HK-2 (cell line): Measurements from ENCODE around the gene ACSS2.
A peak's percentile ranks its signal among the peaks of the same experiment; 100 is the strongest.

Experiments used
- DNase-seq: peaks from one replicate; pipeline ENCODE4 v3.0.0-alpha.2; 2018; ENCODE audit not compliant: unreplicated experiment

The ACSS2 gene, protein sequence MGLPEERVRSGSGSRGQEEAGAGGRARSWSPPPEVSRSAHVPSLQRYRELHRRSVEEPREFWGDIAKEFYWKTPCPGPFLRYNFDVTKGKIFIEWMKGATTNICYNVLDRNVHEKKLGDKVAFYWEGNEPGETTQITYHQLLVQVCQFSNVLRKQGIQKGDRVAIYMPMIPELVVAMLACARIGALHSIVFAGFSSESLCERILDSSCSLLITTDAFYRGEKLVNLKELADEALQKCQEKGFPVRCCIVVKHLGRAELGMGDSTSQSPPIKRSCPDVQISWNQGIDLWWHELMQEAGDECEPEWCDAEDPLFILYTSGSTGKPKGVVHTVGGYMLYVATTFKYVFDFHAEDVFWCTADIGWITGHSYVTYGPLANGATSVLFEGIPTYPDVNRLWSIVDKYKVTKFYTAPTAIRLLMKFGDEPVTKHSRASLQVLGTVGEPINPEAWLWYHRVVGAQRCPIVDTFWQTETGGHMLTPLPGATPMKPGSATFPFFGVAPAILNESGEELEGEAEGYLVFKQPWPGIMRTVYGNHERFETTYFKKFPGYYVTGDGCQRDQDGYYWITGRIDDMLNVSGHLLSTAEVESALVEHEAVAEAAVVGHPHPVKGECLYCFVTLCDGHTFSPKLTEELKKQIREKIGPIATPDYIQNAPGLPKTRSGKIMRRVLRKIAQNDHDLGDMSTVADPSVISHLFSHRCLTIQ

GRCh38 chr20:34876406-34877282 is at the start of gene ACSS2:
Gene ACSS2 (plus strand): TSS chr20:34876612. CDS start chr20:34876646, 34 bp downstream.
- peak; percentile 100 for DNase-seq

- no peak for DNase-seq
Observed at GRCh38 chr20:34829191-34829590, 47.2 kb upstream of the ACSS2 start.

GRCh38 chr20:34831936-34832335 is 44.5 kb upstream of the ACSS2 start:
- no peak for DNase-seq

- DNase-seq = peak; percentile 7
Observed at GRCh38 chr20:34834459-34834893, 41.9 kb upstream of the ACSS2 start.

DNA sequence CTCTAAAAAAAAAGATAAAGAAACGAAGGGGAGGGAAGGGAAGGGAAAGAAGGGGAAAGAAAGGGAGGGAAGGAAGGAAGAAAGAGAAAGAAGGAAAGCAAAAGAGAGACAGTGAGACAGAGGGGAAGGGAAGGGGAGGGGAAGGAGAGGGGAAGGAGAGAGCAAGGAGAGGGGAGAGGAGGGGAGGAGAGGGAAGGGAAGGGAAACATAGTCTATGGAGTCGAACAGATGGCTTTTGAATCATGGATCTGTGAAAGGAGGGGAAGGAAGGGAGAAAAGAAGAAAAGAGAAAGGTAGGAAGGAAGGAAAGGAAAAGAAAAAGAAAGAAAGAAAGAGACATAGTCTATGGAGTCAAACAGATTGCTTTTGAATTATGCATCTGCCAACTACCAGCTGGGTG is 34.3 kb upstream of the ACSS2 start:
- DNase-seq = no peak

DNA sequence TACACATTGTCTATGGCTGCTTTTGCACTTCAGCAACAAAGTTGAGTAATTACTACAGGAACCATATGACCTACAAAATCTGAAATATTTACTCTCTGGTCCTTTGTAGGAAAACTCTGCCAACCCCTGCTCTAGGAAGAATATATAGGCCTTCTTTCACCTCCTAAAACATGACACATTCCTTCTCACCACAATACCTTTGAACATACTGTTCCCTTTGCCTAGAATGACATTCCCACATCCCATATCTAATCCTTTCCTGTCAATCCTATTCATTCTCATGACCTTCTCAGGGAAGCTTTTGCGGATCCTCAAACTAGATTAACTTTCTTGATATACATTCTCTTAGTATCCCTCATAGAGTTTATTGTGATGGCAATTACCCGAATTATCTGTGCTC is 33.0 kb upstream of the ACSS2 start:
- DNase-seq = no peak

- DNase-seq = no peak
Observed at GRCh38 chr20:34848597-34848996, 27.8 kb upstream of the ACSS2 start.

- no peak for DNase-seq
Observed at GRCh38 chr20:34849778-34850177, 26.6 kb upstream of the ACSS2 start.

DNA sequence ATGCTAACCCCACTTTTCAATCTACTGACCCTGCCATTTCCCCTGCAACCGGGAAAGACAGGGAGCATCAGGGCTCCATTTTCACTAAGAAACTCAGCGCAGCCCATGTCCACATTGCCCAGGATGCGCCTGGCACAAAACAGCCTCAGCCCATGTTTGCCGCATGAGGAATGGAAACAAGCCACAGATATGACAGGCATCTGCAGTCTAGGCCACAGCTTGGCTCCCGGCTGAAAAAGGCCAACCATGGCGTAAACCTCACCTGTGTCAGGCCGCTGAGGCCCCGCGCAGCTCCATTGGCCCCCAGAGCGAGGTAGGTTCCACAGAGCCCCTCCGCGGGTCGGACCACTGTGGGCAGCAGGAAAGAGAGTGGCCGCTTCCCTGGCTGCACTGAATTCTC is 25.4 kb upstream of the ACSS2 start:
- DNase-seq = no peak

- DNase-seq = peak; percentile 22
Observed at GRCh38 chr20:34852298-34852697, 24.1 kb upstream of the ACSS2 start.

GRCh38 chr20:34859367-34859766 is 17.0 kb upstream of the ACSS2 start:
- no peak for DNase-seq

- no peak for DNase-seq
Observed at GRCh38 chr20:34859826-34860545, 16.4 kb upstream of the ACSS2 start.

DNA sequence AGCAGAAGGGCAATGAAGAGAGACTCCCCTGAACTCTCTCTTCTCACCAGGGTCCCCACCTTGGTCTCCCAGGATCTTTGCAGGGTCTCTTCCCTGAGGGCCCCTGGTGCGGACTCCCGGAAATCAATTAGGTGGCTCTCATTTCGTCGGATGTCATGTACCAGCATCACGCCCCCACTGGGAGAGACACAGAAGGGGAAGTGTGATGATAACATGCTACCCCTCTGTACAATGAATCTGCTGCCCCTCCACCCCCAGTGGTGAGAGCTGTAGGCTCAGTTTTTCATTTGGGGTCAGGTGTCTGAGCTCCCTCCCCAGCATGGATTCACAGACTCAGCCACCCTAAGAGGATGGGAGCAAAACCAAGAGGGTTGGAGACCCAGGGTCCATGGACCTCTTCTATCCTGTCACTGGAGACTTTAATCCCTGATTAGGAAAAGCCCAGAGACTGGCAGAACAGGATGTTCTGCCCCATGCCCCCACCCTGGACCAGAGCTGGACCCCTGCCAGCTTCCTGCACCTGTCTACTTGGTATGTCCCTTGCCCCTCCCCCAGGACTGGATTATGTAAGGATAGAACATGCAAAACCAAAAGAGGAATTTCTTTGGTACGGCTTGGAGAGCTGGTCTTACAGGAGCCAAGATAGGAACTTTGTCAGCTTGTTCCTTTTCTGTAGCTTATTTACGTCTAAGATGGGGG is 14.9 kb upstream of the ACSS2 start:
- no peak for DNase-seq

DNA sequence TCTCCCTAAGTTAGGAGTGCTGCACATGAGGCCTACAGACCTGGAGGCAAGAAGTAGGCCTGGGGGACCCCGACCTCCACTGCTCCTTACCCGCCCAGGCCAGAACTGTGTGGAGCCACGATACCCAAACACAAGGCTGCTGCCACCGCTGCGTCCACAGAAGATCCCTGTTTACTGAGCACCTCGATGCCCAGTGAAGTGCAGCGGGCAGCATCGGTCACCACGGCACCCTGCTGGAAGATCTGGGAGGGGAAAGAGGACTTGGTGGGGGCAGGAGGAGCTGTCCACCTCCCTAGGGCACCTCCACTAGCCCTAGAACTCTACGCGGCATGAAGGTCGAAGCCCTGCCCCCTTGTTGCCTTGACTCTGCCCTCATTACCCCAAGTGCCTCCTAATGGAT is 13.7 kb upstream of the ACSS2 start:
- DNase-seq = no peak

- no peak for DNase-seq
Observed at GRCh38 chr20:34863421-34863965, 12.9 kb upstream of the ACSS2 start.

DNA sequence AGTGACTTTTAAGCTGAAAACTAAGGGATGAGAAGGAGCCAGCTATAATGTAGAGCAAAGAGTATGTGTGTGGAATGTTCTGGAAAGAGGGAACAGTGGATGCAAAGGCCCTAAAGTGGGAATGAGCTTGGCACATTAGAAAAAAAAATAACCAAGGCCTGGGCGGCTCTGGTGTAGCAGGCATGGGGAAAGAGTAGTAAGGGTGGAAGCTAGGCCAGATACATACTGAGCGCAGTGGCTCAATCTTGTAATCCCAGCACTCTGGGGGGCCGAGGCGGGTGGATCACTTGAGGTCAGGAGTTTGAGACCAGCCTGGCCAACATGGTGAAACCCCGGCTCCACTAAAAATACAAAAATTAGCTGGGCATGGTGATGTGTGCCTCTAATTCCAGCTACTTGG is 12.2 kb upstream of the ACSS2 start:
- DNase-seq = no peak

- no peak for DNase-seq
Observed at GRCh38 chr20:34871320-34871926, 5.0 kb upstream of the ACSS2 start.

GRCh38 chr20:34871966-34872621 is 4.3 kb upstream of the ACSS2 start:
- DNase-seq = no peak

DNA sequence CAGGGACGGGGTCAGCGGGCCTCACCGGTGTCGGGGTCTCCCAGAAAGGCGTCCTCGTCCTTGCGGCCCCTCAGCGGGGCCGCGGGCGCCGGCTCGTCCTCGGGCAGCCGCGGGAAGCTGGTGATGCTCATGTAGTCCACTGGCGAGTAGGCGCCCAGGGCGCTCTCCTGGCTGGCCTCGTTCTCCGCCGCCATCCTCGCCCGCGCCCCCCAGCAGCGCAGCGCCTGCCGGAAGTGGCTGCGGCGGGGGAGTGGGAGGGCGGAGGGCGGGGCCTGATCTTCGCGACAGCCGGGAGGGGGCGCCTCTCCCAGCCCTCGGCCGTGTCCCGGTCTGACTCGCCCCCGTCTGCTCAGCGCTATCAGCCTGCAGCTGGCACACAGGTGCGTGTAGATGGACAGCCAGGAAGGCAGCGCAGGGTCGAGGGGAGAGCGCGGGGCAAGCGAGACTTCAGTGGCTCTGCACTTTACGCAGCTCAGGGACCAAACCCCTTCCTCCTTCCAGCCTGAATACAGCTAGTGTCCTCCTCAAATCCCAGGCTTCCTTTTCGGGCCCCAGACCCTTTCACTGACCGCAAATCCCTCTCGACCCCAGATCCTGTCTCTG is 3.7 kb upstream of the ACSS2 start, which contains the start of gene GGT7:
TSS of gene GGT7 (minus strand) at position 235 of the 603 bp plus-strand sequence. CDS start at position 194, 41 bp downstream.
- DNase-seq = peak; percentile 91
